ENCODE data around the gene ZNF579.

DNA sequence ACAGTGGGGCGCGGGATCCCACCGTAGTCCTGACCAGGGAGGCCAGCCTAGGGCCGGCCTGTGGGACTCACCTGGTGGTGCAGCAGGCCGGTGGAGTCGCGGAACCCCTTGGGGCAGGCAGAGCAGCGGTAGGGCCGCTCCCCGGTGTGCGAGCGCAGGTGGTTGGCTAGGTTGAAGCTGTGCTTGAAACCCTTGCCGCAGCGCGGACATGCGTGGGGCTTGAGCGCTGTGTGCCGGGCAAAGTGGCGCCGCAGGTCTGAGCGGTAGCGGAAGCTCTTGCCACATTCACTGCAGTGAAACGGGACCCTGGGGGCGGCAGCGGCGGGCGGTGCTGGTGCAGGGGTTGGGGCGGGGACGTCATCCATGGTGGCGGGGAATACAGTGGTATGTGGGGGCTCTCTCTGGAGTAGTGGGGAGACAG is 16.9 kb upstream of the ZNF579 start:
- TF ChIP-seq POLR2AphosphoS5 (IDR thresholded peaks at IDR 0.05; ENCODE audit: borderline replicate concordance, low read depth, low read length), result no peak
- no peak for TF ChIP-seq EZH2 (IDR thresholded peaks at IDR 0.05)
- no peak for TF ChIP-seq FOXP2 (optimal IDR thresholded peaks at IDR 0.05; ENCODE audit: control extremely low read depth, extremely low read length, insufficient read depth)
